TTC549 (cell line): ENCODE data around the gene STYXL1.

Experiments
- FAIRE-seq: peaks from 2 replicates; lab custom pipeline; 2012; peaks lifted over from hg19 to GRCh38; lab: Jason Lieb, UNC

Gene STYXL1

GRCh38 chr7:75955331-75955955 lies 92.4 kb downstream of the STYXL1 start:
- FAIRE-seq: no peak

GRCh38 chr7:75953931-75954330 lies 93.9 kb downstream of the STYXL1 start:
- no peak for FAIRE-seq

DNA sequence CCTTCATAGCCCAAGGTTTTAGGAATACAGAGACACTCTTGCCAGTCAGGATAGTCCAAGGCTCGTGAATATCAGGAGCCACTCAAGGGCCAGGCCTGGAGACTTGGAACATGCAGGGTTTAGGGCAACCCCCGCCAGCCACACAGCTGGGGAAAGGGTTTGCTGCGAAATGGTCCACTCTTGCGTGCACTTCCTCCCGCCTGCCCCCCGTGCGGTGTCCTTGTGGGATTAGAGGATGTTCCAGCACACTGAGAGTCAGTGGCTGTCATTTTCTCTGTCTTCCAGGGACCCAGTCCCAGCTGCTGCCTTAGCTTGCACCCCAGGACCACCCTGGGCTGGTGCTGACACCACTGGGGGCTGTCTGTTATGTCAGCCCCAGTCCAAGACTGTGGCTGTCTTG lies 94.4 kb downstream of the STYXL1 start:
- no peak for FAIRE-seq

GRCh38 chr7:75951506-75951905 lies 96.3 kb downstream of the STYXL1 start:
- FAIRE-seq: no peak

GRCh38 chr7:75950111-75950681 lies 97.6 kb downstream of the STYXL1 start:
- no peak for FAIRE-seq

DNA sequence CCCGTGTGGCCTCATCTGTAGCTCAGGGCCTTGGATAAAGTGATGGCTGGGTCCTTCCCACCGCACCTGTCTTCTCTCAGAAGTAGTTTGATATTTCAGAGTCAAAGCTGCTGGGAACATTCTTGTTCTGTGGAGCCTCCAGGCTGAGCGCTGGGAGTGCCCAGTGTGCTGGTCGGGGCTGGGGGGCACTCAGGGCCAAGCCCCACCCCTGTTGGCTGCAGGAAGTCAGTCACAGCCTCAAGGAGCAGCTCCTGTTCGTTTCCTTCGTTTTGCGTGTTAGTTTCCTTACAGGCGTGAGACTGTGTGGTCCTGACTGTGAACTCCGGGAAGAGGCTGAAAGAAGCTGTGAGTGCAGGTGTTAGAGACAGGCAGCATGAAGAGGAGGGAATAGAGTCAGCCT lies 99.6 kb downstream of the STYXL1 start:
- no peak for FAIRE-seq
